HCEC 1CT (cell line): ENCODE results near the gene RGS9.

Source experiments
- DNase-seq: peaks from one replicate; pipeline ENCODE4 v3.0.0-alpha.2; 2017

The RGS9 gene

DNA sequence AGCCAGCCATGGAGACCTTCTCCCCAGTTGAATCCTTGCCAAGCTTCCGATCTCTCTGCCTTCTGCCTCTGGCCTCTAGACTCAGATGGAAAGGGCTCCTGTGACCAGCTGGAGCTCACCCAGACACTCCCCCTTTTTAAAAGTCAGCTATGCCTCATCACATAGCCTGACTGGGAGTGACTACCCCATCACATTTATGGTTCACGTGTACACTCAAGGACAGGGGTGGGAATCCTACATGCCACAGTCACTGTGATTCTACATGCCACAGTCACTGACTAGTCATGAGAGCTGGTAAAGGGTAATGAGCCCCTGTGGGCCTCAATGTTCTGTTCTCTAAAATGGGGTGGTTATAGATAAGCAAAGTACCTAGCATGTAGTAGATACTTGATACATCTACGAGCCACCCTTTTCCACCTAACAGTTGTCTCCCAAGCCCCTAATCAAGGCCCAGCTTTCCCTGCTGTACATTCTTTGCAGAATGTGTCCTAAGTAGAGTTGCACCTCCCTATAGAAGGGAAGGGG, 85.1 kb downstream of the RGS9 start:
- DNase-seq: peak; percentile 55

- DNase-seq: no peak
Observed at GRCh38 chr17:65225061-65225460, 87.9 kb downstream of the RGS9 start.

DNA sequence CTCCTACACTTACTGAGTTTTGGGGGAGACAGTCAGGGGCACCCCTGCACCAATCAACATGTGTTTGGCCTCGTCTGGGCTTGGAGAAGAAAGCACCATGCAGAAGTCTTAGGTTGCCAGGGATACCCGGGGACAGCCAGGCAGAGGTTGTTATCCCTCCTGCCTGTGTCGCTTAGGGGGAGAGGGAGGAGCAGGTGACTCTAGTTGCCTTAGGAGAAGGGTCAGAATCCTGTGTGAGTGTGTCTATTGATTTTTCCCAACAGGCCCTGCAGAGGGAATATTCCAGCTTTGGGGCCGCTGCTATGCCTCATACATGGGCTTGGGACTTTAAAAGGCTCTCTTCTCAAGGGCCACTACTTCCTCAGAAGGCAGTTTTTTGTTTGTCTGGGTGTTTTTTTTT, 89.1 kb downstream of the RGS9 start:
- DNase-seq: no peak

GRCh38 chr17:65227637-65228036, 90.5 kb downstream of the RGS9 start:
- no peak for DNase-seq

DNA sequence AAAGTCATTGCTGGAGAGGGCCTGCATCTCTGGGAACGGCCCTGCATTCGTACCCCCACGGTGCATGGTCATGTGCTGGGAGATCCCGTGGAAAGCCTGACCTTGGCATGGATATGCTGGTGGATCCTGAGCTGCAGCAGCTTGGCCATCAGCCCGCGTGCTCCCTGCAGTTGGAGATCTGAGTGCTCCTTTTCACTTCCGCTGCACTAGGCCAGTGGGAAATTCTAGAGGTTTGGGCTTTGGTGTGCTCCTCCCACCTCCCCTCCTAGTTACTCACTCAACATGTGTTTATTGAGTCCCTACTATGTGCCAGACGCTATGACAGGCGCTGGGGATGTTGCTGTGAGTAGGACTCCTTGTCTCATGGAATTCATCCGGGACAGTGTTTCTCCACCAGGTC, 91.1 kb downstream of the RGS9 start:
- DNase-seq: no peak

GRCh38 chr17:65228734-65229620, 91.8 kb downstream of the RGS9 start:
- DNase-seq: no peak

GRCh38 chr17:65229621-65229995, 92.4 kb downstream of the RGS9 start:
- DNase-seq: no peak

DNA sequence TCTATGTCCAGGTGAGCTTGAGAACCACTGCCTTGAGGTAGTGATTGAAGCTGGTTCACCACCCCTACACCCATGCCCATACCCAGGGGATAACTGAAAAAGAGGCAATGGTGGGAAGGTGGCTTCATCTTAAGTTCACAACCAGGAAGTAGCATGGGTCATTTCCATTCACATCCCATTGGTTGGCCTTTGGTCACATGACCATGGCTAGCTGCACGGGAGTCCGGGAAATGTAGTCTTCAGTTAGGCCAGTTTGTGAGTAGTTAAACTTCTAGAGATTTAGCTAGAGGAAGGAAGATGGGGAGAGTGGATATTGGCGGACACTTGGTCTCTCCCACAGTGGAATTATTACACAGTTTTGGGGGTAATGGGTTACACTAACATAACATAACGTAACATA, 92.9 kb downstream of the RGS9 start:
- no peak for DNase-seq

GRCh38 chr17:65231086-65231485, 93.9 kb downstream of the RGS9 start:
- DNase-seq: peak; percentile 15

- peak; percentile 92 for DNase-seq
Observed at GRCh38 chr17:65231662-65232335, 94.6 kb downstream of the RGS9 start.

GRCh38 chr17:65235284-65235683, 98.1 kb downstream of the RGS9 start:
- no peak for DNase-seq

- no peak for DNase-seq
Observed at GRCh38 chr17:65236321-65236720, 99.2 kb downstream of the RGS9 start.

- DNase-seq: peak; percentile 21
Observed at GRCh38 chr17:65243838-65244625, 106.9 kb downstream of the RGS9 start.

DNA sequence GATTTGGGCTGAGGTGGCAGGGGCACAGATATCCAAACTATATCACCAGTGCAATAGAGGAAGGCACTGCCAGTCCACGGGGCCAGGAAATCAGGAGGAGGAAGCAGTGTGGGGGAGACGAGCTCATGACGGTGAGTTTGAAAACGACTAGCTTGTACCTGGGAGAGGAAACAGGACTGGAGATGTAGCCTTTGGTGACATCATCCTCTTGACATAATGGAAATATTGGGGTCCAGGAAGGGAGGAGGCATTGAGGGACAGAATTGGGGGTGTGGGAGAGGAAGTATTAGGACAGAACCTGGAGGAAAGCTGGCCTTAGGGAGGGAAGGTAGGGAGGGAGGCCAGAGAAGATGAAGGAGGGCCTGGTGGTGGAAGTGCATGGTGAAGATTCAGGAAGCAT, 109.1 kb downstream of the RGS9 start:
- DNase-seq: no peak

- DNase-seq: no peak
Observed at GRCh38 chr17:65249774-65250173, 112.6 kb downstream of the RGS9 start.

DNA sequence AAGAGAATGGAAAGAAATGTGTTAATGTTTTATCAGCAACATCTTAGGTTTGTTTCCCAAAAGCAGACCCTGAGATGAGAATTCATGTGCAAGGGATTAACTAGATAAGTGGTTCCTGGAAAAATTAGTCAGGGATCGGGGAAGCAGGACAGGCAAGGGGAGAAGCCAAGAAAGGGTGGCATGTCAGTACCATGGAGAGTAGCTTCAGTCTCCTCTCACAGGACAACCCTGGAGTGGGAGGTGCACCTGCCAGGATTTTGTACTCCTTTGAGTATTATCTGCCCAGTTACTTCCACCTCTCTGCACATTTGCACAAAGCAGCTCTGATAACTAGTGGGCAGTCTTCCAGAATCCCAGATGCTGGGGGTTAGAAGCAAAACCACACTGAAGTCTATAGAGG, 117.0 kb downstream of the RGS9 start:
- DNase-seq: no peak

- DNase-seq: no peak
Observed at GRCh38 chr17:65259281-65259680, 122.1 kb downstream of the RGS9 start.

DNA sequence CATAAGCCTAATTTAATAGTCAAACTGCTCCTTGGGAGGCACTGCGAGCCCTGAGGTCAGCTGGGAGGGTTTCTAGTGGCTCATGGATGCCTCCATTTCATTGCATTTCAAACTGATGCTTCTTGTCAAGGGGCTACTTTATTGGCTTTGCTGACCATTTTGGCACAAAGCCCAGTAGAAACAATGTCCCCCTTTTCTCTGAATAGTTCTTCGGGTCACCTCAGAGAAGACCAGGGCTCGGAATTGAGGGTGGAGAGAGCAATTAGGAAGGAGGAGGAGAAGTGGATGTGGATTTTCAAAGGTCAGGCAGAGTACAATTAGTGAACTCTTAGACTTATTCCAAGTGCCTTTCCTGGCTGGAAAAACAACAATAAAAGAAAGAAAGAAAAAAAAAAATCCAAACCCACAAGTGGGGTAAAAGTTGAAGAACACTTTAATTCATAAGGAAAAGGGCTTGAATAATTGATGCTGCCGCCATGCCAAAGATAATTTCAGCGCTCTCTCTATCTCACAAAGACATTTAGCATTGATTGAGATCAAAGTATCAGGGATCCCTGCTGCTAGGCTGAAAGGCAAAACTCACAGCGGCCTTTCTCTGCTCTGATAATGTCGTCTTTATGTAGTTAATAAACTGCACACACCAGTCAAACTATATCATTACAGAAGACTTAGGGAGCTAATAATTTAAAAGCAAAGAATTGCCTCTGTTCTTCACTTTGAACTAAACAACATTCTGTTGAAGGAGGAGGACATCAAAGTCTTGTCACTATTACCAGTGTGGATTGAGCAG, 122.7 kb downstream of the RGS9 start:
- DNase-seq: no peak

DNA sequence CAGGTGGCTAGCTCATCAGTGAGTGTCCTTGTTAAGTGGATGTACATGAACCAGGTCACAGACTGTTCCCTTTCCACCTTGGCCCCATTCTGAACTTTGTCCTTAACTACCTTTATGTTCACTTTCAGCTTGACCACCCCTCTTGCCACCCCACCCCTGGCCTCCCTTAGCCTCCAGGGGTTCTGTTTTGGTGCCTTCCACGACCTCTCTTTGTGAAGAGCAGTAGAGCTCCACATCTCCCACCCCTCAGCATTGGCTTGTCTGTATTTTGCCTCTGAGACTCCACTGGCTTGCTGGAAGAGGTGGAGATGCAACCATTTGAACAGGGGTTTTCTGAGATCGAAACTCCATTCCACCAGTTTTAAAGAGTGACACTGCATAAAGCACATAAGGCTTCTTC, 123.5 kb downstream of the RGS9 start:
- no peak for DNase-seq

- no peak for DNase-seq
Observed at GRCh38 chr17:65261152-65261551, 124.0 kb downstream of the RGS9 start.

- peak; percentile 38 for DNase-seq
Observed at GRCh38 chr17:65261682-65262636, 124.8 kb downstream of the RGS9 start.
